Measurements from ENCODE around the gene TTC23L. TPM values are rescaled to one million over a fixed set of nuclear protein-coding genes. Genes with fewer than 3 reads are reported as not detected.

Gene TTC23L
- total and polyA plus RNA-seq, 9 donors, result 0.15 to 3.3 (median 0.48) TPM

DNA sequence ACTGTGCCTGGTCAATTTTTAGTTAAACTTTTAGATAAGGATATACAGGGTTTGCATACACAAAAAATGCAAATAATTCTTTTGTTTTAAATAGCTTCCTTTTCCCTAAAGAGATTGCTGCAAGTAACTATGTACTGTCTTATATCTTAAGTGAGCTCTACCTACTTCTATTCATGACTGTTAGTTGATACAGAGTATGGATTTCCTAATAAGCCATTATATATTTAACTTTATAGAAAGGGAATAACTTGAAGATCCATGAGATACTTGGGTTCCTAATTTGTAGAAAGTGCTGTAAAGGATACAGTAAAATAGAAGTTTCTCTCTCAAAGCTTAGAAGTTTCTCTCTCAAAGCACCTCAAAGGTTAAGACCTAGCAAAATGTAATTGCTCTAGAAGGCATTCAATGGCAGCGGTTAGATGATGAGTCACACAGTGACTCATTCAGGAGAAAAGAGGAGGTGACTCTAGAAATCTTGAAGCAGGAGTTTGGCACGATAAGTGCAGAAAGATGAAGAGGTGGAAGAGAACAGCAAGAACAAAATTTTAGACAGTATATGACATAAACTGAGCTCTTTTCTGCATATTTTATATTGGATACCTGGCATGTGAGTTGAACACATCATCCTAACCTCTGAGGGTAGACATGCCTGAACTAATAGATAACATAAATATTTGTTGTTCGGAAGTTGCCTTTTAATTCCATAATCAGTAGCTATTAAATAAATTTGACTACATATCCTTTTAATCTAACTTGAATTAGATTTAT is 84.9 kb downstream of the TTC23L start:
- H3K4me1 ChIP-seq (ENCODE audit: insufficient read depth), result no peaks in the 10 kb centered on the region

DNA sequence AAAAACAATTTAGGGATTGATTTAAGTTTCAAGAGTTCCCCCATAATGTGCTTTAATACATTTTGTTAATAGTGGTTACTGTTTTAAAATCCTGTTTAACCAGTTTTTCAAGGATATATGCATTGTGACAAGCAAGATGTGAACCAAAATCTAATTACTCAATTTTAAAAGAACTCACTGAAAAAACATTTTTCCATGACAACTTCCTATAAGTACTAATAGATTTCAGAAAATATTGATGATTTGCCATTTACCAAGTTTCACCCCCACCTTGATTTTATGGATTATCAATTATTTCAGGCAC is 85.5 kb downstream of the TTC23L start:
- Histone ChIP-seq H3K4me3 (no peak overlapping the region), H3K27me3 (no peaks in the 10 kb centered on the region), H3K9me3 (no peaks in the 10 kb centered on the region), H3K4me1 (ENCODE audit: insufficient read depth) (no peaks in the 10 kb centered on the region), H3K36me3 (no peaks in the 10 kb centered on the region), H3K27ac (no peak overlapping the region)
- TF ChIP-seq POLR2A (IDR thresholded peaks at IDR 0.05), result no peak
- TF ChIP-seq, protein P1, sequence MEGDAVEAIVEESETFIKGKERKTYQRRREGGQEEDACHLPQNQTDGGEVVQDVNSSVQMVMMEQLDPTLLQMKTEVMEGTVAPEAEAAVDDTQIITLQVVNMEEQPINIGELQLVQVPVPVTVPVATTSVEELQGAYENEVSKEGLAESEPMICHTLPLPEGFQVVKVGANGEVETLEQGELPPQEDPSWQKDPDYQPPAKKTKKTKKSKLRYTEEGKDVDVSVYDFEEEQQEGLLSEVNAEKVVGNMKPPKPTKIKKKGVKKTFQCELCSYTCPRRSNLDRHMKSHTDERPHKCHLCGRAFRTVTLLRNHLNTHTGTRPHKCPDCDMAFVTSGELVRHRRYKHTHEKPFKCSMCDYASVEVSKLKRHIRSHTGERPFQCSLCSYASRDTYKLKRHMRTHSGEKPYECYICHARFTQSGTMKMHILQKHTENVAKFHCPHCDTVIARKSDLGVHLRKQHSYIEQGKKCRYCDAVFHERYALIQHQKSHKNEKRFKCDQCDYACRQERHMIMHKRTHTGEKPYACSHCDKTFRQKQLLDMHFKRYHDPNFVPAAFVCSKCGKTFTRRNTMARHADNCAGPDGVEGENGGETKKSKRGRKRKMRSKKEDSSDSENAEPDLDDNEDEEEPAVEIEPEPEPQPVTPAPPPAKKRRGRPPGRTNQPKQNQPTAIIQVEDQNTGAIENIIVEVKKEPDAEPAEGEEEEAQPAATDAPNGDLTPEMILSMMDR (IDR thresholded peaks at IDR 0.05), result no peak
- no peak for TF ChIP-seq EP300 (IDR thresholded peaks at IDR 0.05)
- intact Hi-C loops (cut with DNase I), result no loop called here
- no peak for DNase-seq

More for the DNA sequence above, 84.9 kb downstream of the TTC23L start:
- no peak for DNase-seq
- no peak for TF ChIP-seq EP300 (IDR thresholded peaks at IDR 0.05)
- no peak for TF ChIP-seq POLR2A (IDR thresholded peaks at IDR 0.05)
- TF ChIP-seq, protein P1 (IDR thresholded peaks at IDR 0.05), result no peak
- Histone ChIP-seq H3K36me3 (no peaks in the 10 kb centered on the region), H3K9me3 (no peaks in the 10 kb centered on the region), H3K27me3 (no peaks in the 10 kb centered on the region), H3K4me3 (no peak overlapping the region), H3K27ac (no peak overlapping the region)
- intact Hi-C loops (cut with DNase I), result no loop called here
- 31 to 39% (median 35%) methylated on average over 3 of the region's 3 CpGs for WGBS, 3 donors

DNA sequence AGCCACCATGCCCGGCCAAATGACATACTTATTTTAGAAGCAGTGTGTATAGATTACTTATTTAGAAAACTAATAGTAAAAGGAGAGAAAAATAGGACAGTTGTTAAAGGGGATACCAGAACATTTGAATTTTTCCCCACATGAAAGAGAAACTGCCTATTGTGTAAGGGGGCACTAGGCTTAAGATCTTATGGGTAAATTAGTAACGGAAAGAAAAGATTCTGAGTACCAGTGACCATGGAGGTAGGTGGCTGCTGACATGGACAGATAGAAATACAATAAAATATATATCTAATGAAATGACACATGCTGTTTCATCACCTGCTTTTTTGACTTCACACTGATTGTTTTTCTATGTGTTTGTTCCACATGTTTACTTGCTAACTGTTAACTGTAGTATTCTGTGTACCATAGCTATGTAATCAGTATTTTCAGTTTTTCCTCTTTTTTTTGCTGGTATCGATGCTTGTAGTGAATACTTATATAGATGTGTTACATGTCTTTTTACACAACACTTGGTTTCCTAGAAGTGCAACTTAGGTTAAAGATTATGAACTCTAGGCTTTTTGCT is 87.4 kb downstream of the TTC23L start:
- Histone ChIP-seq H3K4me3 (no peak overlapping the region), H3K9me3 (no peaks in the 10 kb centered on the region), H3K27me3 (no peaks in the 10 kb centered on the region), H3K27ac (no peak overlapping the region), H3K36me3 (no peaks in the 10 kb centered on the region), H3K4me1 (ENCODE audit: insufficient read depth) (no peaks in the 10 kb centered on the region)
- intact Hi-C loops (cut with DNase I), result no loop called here
- no peak for TF ChIP-seq EP300 (IDR thresholded peaks at IDR 0.05)
- TF ChIP-seq, protein P1 (IDR thresholded peaks at IDR 0.05), result no peak
- TF ChIP-seq POLR2A (IDR thresholded peaks at IDR 0.05), result no peak
- WGBS, 3 donors, result 88 to 90% (median 88%) methylated on average over 3 of the region's 3 CpGs
- DNase-seq, result no peak

DNA sequence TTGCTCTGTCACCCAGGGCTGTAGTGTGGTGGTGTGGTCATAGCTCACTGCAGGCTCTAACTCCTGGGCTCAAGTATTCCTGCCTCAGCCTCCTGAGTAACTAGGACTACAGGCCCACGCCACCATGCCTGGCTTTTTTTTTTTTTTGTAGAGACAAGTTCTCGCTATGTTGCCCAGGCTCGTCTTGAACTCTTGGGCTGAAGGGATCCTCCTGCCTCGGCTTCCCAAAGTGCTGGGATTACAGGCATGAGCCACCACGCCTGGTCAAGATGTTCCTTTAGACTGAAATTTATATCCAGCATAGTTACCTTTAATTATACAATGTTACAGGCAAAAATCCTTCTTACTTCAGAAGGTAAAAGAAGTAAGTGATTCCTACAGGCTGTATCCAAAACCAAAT is 88.8 kb downstream of the TTC23L start:
- intact Hi-C loops (cut with DNase I), result no loop called here
- 88 to 92% (median 90%) methylated on average over 5 of the region's 5 CpGs for WGBS, 3 donors
- Histone ChIP-seq H3K36me3 (no peaks in the 10 kb centered on the region), H3K4me3 (no peak overlapping the region), H3K4me1 (ENCODE audit: insufficient read depth) (peaks cover 2% of the 10 kb centered on the region), H3K27ac (no peak overlapping the region), H3K9me3 (no peaks in the 10 kb centered on the region), H3K27me3 (no peaks in the 10 kb centered on the region)
- TF ChIP-seq POLR2A (IDR thresholded peaks at IDR 0.05) (no peak), EP300 (IDR thresholded peaks at IDR 0.05) (no peak)
- TF ChIP-seq, protein P1 (IDR thresholded peaks at IDR 0.05), result no peak
- DNase-seq, result no peak
